Body of pancreas (tissue), 4 donors: ENCODE results near the gene ZNF484.
"Not testable (repeated sequence)": the region's sequence is repeated elsewhere in the genome, so short reads cannot be mapped to it uniquely, and the experiment has no call there.

ENCODE experiments used
- CTCF ChIP-seq, 7 experiments: fragments of 450-650 bp in 4 of 7; fragments of 200-600 bp in 3 of 7; sonication (generic) in 3 of 7; IDR thresholded peaks; one replicate each; pipeline ENCODE4 v1.5.1; 2016 to 2019; ENCODE audit warnings: antibody characterized with exemption in 7 of 7
- POLR2A ChIP-seq, 3 donors: fragments of 450-650 bp; IDR thresholded peaks; one replicate each; pipeline ENCODE4 v1.6.1; 2016; ENCODE audit warnings: antibody characterized with exemption in 3 of 3, mild to moderate bottlenecking in 2 of 3

GRCh38 chr9:92796337-92796804 lies 81.5 kb downstream of the ZNF484 start:
- TF ChIP-seq POLR2A, CTCF (IDR thresholded peaks at IDR 0.05): not testable (repeated sequence)
